ENCODE measurements around the gene CCNG1.
A peak's percentile ranks its signal among the peaks of the same experiment; 100 is the strongest.
"Not testable (repeated sequence)": the region's sequence is repeated elsewhere in the genome, so short reads cannot be mapped to it uniquely, and the experiment has no call there.

CCNG1 gene

GRCh38 chr5:163437309-163438182, at the start of gene CCNG1:
Gene CCNG1, plus strand, starts transcription at chr5:163437595. Its CDS starts 1,662 bp downstream, at chr5:163439257.
- peak; percentile 91 to 95 for DNase-seq

DNA sequence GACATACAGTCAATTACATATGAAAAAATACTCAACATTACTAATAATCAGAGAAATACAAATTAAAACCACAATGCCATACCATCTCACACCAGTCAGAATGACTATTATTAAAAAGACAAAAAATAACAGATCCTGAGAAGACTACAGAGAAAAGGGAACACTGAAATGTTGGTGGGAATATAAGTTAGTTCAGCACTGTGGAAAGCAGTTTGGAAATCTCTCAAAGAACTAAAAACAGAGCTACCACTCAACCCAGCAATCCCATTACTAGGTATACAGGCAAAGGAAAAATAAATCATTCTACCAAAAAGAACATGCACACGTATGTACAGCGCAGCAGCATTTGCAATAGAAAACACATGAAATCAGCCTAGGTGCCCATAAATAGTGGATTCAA, 41.6 kb upstream of the CCNG1 start:
- no peak for DNase-seq

DNA sequence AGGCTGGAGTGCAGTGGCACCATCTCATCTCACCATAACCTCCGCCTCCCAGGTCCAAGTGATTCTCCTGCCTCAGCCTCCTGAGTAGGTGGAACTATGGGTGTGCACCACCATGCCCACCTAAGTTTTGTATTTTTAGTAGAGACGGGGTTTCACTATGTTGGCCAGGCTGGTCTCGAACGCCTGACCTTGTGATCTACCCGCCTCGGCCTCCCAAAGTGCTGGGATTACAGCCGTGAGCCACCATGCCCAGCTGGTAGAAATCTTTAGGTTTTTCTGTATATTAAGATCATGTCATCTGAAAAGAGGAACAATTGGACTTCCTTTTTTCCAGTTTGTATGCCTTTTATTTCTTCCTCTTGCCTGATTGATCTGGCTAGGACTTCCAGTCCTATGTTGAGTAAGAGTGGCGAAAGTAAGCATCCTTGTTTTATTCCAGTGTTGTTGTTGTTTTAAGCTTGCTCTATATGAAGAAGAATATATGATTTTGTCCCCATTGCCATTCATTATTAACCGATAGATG, 40.5 kb upstream of the CCNG1 start:
- not testable (repeated sequence) for DNase-seq

- no peak for DNase-seq
Measured at GRCh38 chr5:163397354-163397753, 40.0 kb upstream of the CCNG1 start.

DNA sequence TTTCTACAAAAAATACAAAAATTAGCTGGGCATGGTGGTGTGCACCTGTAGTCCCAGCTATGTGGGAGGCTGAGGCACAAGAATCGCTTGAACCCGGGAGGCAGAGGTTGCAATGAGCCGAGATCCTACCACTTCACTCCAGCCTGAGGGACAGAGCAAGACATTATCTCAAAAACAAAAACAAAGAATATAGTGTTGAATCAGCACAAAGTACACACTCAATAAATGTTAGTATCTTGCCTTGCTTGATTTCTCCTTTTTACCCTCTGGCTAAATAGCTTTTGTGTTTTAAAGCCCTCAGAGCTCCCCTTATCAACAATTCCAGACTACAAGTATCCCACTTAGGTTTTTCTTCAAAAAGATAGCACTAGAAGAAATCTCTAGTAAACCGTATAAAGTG, 37.5 kb upstream of the CCNG1 start:
- no peak for DNase-seq

- DNase-seq, result no peak
Measured at GRCh38 chr5:163401271-163401670, 36.1 kb upstream of the CCNG1 start.

DNA sequence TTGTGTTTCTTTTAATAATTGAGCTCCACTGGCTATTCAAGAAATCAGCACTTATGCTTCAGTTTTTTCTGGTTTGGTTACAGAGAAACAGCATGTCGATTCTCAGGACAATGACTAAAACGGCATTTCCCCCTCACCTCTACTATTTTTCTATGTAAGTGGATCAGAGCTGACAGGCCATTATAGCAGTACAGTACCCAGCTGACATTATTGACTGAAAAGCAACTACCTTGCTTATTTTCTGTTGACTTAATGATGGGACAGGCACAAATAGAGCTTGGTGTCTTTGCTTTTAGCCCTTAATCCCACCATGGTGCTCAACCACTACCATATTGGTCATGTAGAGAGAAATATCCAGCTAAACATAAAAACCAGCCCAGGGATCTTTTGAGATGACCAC, 35.4 kb upstream of the CCNG1 start:
- no peak for DNase-seq

GRCh38 chr5:163404364-163405173, 32.8 kb upstream of the CCNG1 start:
- DNase-seq, result no peak

DNA sequence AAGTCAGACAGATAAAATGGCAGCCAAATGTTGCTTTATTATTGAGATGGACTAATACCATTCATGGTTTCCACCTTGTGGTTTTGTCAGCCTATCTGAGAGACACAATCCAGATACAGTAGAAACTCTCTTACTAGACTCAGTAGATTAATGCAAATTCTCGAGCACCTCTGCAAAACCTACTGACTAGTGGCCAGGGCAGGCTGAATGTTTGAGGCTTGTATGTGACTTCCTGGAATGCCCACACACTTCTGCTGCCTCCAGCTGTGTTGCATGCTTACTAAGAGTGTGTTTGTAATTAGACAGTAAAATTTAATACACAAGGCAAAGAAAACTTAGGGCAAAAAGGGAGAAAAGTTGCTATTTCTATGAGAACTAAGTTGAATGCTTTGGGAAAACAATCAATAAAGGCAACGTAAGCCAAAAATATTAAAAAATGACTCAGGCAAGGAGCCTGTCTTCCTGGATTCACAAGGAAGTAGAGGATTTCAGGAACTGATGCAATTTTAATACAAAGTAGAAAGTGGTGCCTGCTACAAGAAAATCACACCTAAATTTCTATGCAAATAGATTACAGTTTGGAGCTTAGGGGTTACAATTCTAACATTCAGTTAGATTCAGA, 30.2 kb upstream of the CCNG1 start:
- no peak for DNase-seq

- peak in 1 of 2 experiments; percentile 44 for DNase-seq
Measured at GRCh38 chr5:163408311-163408923, 29.0 kb upstream of the CCNG1 start.

GRCh38 chr5:163409384-163409783, 28.0 kb upstream of the CCNG1 start:
- DNase-seq, result no peak

DNA sequence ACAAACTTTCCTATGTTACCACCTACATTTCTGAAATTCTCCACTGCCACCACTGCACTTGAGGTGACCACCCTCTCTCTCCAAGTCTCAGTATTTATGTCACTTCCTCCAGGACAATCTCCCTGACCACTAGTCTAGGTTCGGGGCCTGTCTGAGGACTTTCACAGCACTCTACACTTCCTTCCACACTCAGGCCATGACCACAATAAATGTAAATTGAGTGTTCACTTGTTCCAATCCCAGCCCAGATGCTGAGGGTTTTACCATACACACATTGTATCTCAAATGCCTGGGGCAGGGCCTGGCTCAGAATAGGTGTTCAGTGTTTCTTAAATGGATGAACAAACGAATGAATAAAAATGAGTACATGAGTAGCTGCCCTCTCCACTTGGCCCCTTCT, 26.9 kb upstream of the CCNG1 start:
- DNase-seq, result no peak

- DNase-seq, result not testable (repeated sequence)
Measured at GRCh38 chr5:163415673-163416072, 21.7 kb upstream of the CCNG1 start.

DNA sequence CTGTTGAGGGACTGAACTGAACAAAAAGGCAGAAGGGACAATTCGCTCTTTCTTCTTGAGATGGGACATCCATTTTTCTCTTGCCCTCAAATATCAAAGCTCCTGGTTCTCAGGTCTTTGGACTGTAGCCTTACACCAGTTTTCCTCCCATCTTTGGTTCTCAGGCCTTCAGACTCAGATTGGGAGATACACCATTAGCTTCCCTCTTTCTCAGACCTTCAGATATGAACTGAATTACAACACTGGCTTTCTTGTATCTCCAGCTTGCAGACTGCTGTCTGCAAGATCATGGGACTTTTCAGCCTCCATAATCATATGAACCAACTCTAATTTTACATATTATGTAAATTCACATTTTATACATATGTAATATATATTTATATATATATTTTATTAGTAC, 12.6 kb upstream of the CCNG1 start:
- no peak for DNase-seq

- DNase-seq, result not testable (repeated sequence)
Measured at GRCh38 chr5:163426128-163426527, 11.3 kb upstream of the CCNG1 start.

- DNase-seq, result no peak
Measured at GRCh38 chr5:163432544-163432943, 4.9 kb upstream of the CCNG1 start.

- no peak for DNase-seq
Measured at GRCh38 chr5:163433271-163433670, 4.1 kb upstream of the CCNG1 start.

DNA sequence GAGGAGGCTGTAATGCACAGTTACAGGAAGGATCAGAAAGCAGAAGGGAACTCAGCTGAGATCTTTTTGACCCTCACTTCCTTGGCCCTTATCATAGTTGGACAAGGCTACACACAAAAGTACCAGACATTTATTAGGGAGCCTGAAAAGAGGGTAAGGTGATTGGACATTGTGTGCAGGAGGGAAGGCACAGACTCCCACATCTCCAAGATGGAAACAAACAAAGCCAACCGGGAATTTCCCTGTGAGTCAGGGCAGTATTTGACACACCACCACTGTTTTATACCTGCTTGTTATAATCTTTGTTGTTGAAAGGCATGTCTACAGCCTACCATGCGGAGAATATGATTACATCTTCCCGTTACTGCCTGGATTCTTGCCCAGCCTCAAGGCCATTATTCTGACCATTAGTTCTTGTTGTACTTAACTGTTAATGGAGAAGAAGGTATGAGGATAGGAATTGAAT, 3.0 kb upstream of the CCNG1 start:
- DNase-seq, result no peak

DNA sequence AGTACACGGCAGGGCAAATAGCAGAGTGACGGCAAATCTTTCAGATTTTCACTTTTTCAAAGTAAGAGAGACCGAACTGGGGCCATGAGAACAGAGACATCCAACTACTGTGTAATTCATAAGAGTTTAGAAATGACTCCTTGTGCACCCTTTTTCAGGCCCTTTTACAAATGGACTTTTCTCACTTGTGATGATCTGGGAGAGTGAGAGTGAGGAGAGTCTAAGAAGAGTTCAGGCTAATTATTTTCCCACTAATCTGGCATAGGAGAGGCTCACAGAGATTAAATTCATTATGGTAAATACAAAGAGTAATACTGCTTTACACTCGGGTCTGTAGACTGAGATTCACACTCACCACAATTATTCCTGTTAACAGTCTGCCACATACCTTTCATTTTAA, 880 bp upstream of the CCNG1 start:
- no peak for DNase-seq

DNA sequence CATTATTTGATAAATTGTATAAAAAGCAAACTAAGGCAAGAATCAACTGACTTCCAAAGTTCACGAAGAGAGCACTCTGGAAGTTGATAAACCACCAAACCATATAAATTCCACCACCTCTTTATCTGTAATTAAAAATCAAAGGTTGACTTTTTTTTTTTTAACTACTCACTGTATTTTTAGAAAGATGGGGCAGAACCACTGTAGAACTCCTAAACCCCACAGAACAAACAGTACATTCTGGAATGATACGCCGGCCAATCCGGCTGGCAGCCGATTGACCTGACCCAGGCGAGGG, 435 bp upstream of the CCNG1 start:
- no peak for DNase-seq

- no peak for DNase-seq
Measured at GRCh38 chr5:163439092-163439425, 1.7 kb downstream of the CCNG1 start.

DNA sequence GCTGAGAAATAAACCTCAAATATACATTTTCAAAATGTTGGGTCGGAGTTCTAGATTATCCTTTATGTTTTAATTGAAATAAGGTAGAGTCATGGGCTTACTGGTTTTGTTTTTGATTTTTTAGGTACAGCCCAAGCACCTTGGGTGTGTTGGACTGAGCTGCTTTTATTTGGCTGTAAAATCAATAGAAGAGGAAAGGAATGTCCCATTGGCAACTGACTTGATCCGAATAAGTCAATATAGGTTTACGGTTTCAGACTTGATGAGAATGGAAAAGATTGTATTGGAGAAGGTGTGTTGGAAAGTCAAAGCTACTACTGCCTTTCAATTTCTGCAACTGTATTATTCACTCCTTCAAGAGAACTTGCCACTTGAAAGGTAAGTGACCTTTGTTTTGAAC, 3.6 kb downstream of the CCNG1 start:
- DNase-seq, result no peak

DNA sequence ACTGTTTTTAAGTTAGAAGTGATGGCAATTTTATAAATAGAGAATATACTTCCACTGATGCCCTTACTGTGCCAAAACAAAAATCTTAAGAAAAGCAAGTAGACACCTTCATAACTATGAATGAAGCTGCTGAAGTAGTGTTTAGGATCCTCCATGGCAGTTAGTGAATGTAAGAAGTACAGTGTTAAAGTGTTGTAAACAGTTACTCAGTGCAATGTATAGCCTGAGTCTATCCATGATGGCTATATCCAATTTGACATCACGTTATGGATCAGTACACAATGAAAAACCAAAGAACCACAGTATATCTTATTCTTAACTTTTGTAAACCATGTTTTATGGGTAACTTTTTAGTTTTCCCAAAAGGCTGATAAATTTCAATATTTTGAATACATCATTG, 7.1 kb downstream of the CCNG1 start:
- DNase-seq, result no peak

Measured in NCI-H526 (cell line).